GM19467 (cell line): ENCODE data around the gene TFB1M.

ENCODE experiments used
- ATAC-seq: cut with Tn5 transposase; IDR thresholded peaks from one replicate; pipeline ENCODE4 v1.9.1; 2021; ENCODE audit warnings: mild to moderate bottlenecking, moderate library complexity; ENCODE audit not compliant: unreplicated experiment

TFB1M gene

DNA sequence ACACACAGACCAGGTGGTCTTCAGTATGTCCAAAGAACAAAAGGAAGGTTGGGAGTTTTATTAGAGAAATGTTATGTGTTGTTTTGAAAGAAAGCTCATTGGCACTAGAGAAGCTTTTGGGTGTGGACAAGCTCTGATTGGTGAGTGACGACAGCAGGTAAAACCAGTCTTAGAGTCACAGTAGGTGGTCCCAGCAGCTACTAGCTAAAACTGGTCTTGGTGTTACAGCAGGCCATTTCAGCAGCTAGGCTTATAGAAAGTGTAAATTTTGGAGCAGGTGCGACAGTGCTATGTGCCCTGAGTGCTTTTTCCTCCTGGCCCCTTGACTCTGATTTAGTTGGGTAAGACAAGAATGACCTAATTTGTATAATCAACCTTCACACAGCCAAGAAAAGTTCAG, 46.9 kb downstream of the TFB1M start:
- ATAC-seq = no peak

DNA sequence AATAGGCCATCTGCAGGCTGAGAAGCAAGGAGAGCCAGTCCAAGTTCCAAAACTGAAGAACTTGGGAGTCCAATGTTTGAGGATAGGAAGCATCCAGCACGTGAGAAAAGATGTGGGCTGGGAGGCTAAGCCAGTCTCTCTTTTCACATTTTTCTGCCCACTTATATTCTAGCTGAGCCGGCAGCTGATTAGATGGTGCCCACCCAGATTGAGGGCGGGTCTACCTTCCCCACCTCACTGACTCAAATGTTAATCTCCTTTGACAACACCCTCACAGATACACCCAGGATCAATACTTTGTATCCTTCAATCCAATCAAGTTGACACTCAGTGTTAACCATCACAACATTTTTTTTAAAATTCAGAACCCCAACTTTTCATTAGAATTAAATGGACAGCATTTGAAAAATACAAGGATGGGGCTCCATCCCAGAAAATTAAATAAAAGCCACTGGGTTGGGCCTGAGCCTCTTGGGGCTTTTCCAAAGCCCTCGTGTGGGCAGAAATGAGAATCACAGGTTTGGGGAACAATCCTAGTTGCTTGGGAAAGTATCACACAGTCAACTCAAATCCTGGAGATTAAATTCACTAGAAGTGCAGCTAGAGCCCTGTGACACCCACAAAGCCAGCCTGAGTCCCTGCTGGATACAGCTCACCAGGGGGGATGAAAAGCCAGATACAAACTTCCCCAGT, 48.3 kb downstream of the TFB1M start:
- no peak for ATAC-seq

DNA sequence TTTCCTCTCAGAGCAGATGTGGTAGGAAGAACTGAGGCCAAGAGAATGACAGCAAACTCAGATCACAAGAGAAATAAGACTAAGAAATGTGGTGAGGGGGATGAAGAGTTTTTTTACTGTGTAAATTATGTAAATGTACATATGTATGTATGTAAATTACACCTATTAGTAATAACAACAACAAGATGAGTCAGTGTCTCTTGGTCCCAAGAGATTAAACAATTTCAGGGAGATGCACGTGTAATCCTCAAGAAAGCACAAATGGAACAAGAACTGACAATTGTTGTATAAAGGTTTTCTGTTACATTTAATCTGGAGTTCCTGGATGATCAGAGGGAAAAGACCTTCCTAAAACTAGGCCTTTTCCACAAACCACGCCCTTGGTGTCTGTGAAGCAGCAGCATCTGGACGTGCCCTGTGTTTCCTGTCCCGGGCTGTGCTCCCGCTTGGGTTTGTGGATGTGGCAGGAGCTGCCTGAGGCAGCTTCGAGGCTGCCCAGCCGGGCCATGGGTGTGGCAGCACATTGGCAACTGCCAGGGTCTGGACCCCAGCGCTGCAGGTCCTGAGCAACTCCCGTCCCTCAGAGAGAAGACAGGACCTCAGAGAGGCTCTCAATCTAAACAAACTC, 49.5 kb downstream of the TFB1M start:
- no peak for ATAC-seq

DNA sequence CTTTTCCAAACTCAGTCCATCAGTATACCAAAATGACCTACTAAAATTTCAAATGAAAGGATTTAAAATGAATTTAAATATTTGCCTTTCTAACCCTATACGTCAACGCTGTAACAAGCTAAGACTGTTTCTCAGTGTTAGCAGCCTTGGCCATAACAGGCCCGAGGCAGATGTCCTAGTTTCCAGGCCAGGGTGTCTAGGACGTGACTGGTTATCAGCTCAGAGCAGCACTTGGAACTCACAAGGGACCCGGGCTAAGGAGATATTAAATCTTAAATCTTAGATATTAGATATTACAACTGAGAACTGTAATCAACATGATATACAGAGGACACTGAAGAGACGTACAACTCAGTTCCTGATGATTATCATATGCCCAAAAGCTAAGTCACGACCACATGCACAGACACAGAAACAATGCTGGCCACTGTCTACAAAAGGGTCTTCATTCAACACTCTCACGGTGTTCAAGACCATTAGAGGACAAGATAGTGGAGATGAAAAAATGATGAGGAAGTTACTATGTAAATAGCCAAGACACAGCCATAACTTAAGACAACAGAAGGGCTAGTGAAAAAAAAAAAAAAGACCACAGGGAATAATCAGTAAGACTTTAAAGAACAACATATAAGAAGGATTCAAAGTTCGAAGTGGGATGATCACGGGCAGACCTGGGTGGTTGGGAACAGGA, 50.8 kb downstream of the TFB1M start, which contains the start of gene CLDN20:
Gene CLDN20 (plus strand): TSS at position 641 of the 691 bp plus-strand sequence. CDS start 11,707 bp downstream, outside the sequence.
- ATAC-seq = no peak

DNA sequence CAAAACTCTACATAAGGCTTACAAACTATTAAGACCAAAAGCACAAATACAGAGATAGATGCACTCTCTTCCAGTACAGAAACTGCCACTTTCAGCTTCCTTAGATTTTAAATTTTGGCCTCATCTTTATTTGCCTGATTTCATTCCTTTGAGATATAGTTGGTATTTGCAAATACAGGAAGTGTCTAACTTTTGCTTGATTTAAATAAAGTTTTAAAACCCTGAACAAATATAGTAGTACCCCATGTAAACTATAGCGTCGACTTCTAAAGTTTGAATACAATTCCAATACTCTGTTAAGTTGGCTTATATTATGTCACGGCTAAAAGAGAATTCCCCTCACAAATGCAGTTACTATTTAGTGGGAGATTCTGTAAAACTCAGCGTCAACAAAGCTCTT, 51.6 kb downstream of the TFB1M start:
- ATAC-seq = no peak

DNA sequence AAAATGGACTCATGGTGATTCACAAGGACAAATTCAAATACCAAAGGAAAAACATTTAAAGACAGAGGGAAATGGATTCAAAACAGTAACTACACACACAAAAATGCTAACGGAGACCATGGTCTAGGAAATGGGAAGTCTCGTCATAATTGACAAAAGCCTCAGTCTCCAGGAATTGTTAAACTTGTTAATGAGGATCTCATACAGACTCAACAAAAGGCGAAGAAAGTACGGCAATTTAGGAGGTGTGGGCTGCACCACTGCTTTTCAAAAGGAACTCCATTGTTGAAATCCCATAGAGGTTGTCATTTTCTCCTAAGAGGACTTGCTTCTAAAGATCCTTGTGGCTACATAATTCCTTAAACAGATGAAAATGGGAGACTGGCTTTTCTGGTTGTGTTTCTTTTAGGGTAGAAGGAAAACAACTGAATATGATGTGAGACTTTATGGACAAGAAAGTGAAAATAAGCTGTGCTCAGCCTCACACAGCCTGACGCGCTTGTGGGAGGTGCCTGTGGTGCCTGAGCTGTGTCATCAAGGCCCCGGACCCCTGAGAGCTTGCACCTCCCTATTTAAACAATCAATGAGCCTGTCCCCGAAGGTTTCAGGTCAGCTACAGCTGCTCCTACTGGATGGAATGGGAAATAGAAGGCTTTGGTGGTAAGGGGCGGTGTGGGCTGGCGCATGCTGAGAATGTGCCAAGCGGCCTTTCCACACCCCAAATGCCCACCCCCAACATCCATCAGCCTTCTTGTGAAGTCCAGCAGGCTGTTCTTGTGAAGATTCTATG, 53.0 kb downstream of the TFB1M start:
- no peak for ATAC-seq

DNA sequence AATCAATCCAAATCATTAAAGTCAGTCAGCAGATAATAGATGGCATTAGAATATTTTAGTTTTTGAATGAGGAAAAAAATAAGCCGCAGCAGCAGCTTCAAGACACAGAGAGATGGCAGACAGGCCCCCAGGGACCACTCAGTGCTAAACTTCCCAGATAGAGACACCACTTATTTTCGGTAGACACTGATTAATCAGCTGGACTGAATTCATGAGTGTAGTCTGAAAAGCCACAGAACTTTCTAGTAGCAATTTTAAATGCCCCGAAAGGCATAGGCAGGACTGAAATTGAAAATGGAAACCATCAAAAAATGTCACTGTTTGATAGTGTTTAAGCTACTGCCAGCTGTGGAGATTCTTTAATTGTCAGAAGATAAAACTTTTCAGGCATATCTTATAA, 53.6 kb downstream of the TFB1M start:
- no peak for ATAC-seq

DNA sequence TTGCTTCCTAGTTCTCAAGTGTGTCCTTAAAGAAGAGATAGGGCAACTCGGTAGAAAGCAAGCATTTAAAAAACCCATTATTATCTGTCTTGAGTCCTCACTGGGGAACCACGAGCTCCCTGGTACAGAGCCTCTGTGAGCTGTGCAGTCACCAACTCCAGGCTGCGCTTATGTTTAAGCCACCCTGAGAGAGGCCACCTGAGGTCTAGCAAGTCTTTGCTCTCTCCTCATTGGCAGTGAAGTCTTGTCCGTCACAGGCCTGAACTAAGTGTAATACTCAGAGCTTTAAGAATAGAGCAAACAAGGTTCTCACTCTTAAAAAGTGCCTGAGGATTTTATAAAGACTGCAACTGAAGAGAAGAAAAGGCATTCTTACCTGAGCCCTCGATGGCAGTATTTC, 54.4 kb downstream of the TFB1M start:
- no peak for ATAC-seq

DNA sequence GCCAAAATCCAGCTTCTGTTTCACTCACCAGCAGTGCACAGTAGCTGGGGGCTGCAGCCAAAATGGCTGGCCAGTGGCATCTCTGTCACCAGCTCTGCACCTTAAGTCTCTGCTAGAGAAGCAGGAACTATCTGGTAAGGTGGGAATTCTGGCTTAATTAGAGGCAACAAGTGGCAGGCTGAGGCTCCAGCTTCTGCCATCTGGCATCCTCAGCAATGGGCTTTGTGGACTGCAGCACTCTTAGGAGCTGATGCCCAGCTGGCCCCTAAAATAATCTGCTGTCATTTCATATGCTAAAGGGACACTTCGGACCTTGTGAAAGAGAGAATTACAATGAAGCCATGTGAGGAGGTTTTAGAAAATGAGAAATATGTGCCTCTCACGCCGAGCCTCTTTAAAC, 55.1 kb downstream of the TFB1M start:
- no peak for ATAC-seq

DNA sequence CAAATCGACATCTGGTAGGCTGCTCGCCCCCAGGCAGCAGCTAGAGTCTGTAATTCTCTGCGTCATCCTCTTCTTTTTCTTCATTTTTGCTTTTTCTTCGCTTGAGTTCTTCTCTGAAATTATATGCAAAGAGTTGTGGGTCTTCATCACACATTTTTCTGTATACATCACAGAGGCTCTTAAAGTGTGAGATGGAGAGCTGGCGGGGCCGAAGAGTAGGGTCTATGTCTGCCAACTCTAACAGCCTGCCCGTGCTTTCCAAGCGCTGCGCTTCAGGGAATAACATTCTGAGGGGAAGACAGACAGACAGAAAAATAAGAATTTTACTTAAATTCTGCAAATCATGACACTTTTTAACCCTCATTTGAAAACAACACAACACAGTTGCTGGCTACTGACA, 56.5 kb downstream of the TFB1M start:
- ATAC-seq = no peak

DNA sequence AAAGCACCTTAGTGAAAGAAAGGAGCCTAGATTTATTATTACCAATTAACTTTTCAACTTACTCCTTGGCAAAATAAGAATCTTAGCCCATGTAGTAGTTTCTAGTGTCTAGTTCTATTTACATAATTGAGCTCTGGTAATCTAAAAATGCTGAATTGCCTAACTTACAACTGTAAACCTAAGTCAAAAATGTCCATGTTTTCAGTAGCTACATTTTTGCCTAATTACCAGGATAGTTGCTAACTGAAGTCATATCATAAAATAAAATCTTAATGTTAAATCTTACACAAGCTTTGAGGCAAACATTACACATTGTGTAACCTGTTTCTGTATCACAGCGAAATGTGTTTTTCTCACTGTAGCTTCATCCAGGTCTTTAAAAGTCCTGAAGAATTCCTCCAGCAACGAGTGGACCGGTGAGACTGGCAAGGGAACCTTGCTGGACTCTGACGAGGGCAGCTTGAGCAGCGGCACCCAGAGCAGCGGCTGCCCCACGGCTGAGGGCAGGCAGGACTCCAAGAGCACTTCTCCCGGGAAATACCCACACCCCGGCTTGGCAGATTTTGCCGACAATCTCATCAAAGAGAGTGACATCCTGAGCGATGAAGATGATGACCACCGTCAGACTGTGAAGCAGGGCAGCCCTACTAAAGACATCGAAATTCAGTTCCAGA, 58.0 kb downstream of the TFB1M start:
- no peak for ATAC-seq

DNA sequence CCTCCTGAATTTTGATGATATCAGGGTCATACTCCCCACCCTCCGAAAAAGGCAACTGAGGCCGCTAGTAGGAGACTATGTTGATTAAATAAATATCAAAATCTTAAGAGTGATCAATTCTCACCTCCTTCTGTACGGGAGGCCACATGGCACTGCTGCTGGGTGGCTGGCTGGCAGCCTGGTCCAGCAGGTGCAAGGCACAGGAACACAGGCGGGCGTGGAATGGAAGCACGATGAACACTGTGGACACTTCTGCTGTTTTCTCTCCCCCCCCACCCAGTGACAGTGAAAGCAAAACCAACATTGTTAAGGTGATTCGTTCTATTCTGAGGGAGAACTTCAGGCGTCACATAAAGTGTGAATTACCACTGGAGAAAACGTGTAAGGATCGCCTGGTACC, 60.1 kb downstream of the TFB1M start:
- no peak for ATAC-seq

DNA sequence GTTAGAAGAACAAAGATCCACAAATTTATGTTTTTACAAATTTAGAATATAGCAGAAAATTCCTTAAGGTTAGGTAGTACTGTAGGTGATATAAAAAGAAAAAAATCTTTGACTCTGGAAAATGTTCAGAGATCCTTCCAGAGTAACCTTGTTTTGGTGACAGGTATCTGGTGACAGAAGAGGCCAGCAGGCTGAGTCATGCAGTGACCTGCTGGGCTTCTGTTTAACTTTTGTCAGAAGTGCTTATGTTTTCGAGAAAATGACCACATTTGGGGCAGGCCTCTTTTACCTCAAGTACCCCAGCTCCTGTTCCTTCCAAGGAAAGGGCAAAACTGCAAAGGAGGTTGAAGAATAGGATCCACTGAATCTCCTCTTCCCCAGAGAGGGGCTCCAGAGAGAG, 60.9 kb downstream of the TFB1M start:
- no peak for ATAC-seq

DNA sequence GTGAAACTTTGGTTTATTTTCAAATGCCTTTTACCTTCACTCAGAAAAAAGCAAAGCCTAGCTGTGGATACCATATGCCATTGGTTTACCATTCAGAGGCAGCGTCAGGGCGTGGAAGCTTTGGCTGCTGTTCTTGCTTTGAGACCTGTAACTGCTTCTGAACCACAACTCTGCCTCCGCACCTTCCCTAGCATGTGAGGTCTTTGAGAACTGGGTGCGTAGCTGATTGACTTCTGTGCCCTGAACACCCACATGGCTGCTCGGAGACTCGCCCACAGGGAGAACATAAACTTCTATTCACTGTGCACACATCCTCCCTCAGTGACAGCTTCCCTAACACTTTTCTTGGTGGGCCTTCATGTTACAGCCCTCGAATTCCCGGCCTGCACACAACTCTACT, 61.7 kb downstream of the TFB1M start:
- ATAC-seq = no peak

DNA sequence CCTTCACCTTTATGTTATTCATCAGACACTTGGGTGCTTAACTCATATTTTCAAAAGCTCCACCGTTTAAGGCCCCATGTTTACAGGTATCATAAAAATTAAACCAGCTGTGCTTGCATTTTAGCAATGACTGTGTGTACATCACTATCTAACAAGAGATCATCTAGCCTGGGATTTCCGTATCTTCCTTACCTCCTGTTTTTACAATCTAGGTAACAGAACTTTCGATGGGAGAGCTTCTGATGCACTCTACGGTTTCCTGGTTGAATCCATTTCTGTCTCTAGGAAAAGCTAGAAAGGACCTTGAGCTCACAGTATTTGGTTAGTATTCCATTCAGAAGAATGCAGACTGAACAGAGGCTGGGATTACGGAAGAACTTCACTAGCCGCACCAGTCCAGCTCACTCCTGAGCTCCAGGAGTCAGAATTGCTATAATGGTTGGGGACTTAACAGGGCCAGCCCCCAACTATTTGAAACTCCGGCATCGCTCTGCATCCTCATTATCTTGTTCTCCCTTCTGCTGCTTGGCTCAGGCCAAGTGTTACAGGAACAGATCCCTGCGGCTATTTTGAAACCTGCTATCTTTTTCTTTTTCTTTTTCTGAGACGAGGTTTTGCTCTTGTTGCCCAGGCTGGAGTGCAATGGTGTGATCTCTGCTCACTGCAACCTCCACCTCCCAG, 63.4 kb downstream of the TFB1M start:
- no peak for ATAC-seq

DNA sequence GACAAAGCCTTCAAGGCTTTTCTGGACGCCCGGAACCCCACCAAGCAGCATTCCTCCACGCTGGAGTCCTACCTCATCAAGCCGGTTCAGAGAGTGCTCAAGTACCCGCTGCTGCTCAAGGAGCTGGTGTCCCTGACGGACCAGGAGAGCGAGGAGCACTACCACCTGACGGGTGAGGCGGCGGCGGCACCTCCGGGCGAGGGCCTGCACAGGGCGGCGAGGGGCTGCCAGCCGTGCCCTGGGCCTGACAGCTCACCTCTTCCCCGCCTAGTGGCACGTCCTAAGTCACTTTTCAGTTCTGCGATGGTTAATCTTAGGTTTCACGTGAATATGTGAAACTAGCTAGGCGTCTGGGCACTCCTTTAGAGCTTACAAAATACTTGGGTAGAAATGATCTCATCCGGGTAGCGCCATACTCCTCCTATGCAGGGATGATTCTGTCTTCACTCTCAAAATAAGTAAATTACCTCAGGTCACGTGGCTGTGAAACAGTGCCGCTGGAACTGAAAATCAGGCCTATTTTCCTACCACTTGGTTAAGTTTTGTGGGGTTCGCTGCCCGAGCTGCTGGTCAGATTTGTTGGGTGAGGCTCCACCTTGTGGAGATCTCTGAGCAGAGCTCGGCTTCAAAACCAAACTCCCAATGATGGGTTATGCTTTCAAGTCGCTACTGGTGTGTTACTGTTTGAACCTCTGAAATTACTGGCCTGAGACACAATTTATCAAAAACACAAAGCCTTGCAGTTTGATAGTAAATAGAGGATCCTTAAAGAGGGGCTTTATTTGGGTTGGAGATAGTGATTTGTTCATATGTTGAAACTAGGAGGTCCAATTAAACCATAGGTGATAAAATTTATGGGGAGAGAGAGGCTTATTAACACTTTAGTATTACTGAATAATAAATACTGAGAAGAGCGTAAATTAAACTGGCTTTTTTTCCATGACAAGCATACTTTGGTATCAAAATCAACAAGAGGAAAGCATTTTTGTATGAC, 66.0 kb downstream of the TFB1M start:
- no peak for ATAC-seq

DNA sequence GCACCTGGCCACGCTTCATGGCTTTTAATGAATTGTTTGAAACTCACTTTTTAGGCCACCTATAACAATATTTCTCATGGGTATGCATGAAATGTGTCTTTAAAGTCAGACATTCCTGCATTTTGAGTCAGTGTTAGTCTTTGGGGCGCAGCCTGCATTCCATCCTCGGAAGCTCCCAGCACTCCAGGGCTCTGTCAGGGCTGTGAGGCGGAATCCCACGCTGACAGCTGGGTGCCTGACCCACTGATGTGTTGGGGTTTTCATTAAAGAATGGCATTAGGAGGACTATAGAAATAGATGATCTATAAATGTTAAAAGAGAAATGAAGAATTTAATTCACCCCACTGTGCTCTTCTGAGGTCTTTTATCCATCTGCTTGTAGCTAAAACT, 66.7 kb downstream of the TFB1M start:
- no peak for ATAC-seq

DNA sequence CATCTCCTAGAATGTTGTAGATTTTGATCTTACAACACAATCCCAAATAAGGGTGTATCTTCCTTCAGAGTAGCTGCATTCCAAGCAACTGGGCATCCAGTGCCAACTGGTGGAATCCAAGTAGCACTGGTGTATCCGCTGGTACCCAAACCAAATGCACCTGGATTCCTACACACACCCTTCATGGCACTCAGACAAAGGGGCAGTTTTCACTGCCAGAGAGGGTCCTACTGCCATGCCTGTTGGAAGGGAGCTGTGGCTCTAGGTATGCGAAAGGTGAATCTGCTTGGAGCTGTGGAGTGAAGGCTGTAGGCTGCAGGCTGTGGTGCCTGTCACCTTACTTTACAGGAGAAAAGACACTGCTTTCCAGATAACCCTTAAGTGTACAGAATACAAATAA, 67.5 kb downstream of the TFB1M start:
- ATAC-seq = no peak

DNA sequence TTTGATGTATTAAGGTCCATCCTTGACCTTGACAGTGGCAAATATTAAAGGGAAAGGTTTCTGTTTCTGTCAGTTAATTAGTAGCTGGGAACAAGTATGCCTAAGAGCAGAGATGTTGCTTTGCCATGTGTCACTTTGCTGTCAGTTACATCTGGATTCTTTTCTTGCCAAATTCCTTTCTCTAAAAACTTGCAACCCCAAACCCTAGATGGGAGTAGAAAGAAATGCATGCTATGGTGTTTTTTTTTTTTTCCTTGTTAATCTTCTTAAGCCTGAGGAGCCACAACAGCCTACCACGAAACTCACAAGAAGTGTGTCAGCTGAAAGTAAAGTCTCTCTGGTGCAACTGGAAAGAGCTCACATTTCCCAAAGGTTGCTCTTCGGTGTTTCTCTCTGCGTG, 68.5 kb downstream of the TFB1M start:
- no peak for ATAC-seq
